Spleen (tissue), 13 donors: Measurements from ENCODE around the gene UQCC2. TPM values are rescaled to one million over a fixed set of nuclear protein-coding genes. Genes with fewer than 3 reads are reported as not detected.

ENCODE experiments used
- DNase-seq: peaks from one replicate; pipeline ENCODE4 v3.0.0-alpha.2; 2020
- H3K27ac ChIP-seq, 8 donors: fragments of 200-600 bp; sonication (generic) in 7 of 8; 1 replicate in 4 of 8; 2 replicates in 4 of 8; pipeline versions ENCODE4 v1.5.0 to v1.8.0; 2016 to 2021; ENCODE audit warnings: inconsistent platforms in 4 of 8, mild to moderate bottlenecking in 4 of 8, moderate library complexity in 1 of 8
- H3K27me3 ChIP-seq, 7 donors: fragments of 200-600 bp; sonication (generic) in 6 of 7; replicated peaks in 1 of 7; 1 replicate in 4 of 7; 2 replicates in 3 of 7; pipeline versions ENCODE4 v1.5.0 to v1.8.0; 2016 to 2021; ENCODE audit warnings: inconsistent platforms in 3 of 7, mild to moderate bottlenecking in 1 of 7
- H3K36me3 ChIP-seq, 6 donors: fragments of 200-600 bp; sonication (generic) in 5 of 6; 1 replicate in 4 of 6; 2 replicates in 2 of 6; pipeline versions ENCODE4 v1.5.0 to v1.8.0; 2016 to 2021; ENCODE audit warnings: inconsistent platforms in 2 of 6
- H3K4me1 ChIP-seq, 6 donors: fragments of 200-600 bp; sonication (generic) in 5 of 6; 1 replicate in 3 of 6; 2 replicates in 3 of 6; pipeline versions ENCODE4 v1.5.0 to v1.8.0; 2016 to 2021; ENCODE audit warnings: inconsistent platforms in 3 of 6
- H3K4me3 ChIP-seq, 8 donors: fragments of 200-600 bp; sonication (generic) in 7 of 8; 1 replicate in 4 of 8; 2 replicates in 4 of 8; pipeline versions ENCODE4 v1.5.0 to v1.8.0; 2016 to 2021; ENCODE audit warnings: inconsistent platforms in 4 of 8, mild to moderate bottlenecking in 4 of 8, moderate library complexity in 2 of 8
- H3K9me3 ChIP-seq, 8 donors: fragments of 200-600 bp; sonication (generic) in 7 of 8; 1 replicate in 4 of 8; 2 replicates in 4 of 8; pipeline versions ENCODE4 v1.5.0 to v1.8.0; 2016 to 2021; ENCODE audit warnings: inconsistent platforms in 4 of 8
- POLR2A ChIP-seq, 3 donors: fragments of 450-650 bp; IDR thresholded peaks; one replicate each; pipeline ENCODE4 v1.5.1; 2017; ENCODE audit warnings: antibody characterized with exemption in 3 of 3, mild to moderate bottlenecking in 1 of 3
- POLR2AphosphoS5 ChIP-seq, 3 donors: sonication (generic); formaldehyde crosslinking; IDR thresholded peaks; one replicate each; pipeline ENCODE4 v1.5.1; 2017; ENCODE audit warnings: antibody characterized with exemption in 3 of 3
- WGBS, 5 donors: extraction: QIAGEN DNeasy Blood & Tissue Kit in 3 of 5; methylation state at CpG; one replicate each; pipeline versions ENCODE4 v1.1.5 to v1.1.7; 2013 to 2018; 5-methylcytosine and 5-hydroxymethylcytosine counted together
- intact Hi-C: fragments of 100-400 bp; cut with DNase I; formaldehyde crosslinking; loops from one replicate; pipeline ENCODE4 v1.15.0; 2023; ENCODE audit warnings: low total_unique reads
- long read RNA-seq, 2 donors: transcript quantifications; one replicate each; lab custom pipeline, GENCODE V29; 2026
- polyA plus RNA-seq, 3 donors: library from polyadenylated mRNA; stranded (reverse); fragments of 200-250 nt; gene quantifications; one replicate each; pipeline ENCODE4 v1.2.1, GENCODE V29; 2013
- total RNA-seq, 7 donors: library from RNA; depleted of rRNA in 3 of 7; stranded (reverse); fragments of >200 nt in 3 of 7; fragmentation: NEBNext Ultra II Directional in 4 of 7; extraction: Animal tissue kit (Norgen Biotek cat#: 25700) in 4 of 7; gene quantifications; one replicate each; pipeline versions ENCODE4 v1.1.0 to v1.2.1, GENCODE V29; 2016 to 2021
- TF ChIP-seq, protein P1 (sequence below), 11 experiments: fragments of 200-600 bp in 7 of 11; fragments of 450-650 bp in 4 of 11; sonication (generic) in 4 of 11; IDR thresholded peaks in 8 of 11; conservative IDR thresholded peaks in 3 of 11; 1 replicate in 7 of 11; 2 replicates in 4 of 11; pipeline versions ENCODE4 v1.4.0 to v1.8.0; 2016 to 2021; ENCODE audit warnings: antibody characterized with exemption in 11 of 11, inconsistent platforms in 4 of 11, mild to moderate bottlenecking in 1 of 11
- donor health status: healthy with polysubstance abuse.
- donor health status: DM: no; HTN: no; CAD: no; lungs with moderate emphysema.
- donor health status: DM: no; HTN: no; CAD: no.
- donor health status: Bipolar disorder and iron deficiency.
- donor health status: healthy.
- donor health status: DM: no; HTN: no; CAD: no.
- donor health status: DM: yes; HTN: yes; CAD: no.

The UQCC2 gene
- total RNA-seq (10 to 100 TPM in 6 of 7 donors, 1 to 10 TPM in 1; 8.7 to 34.8 (median 22.4) TPM), polyA plus RNA-seq (10 to 100 TPM; 58.7 to 77.0 (median 66.4) TPM)
- long read RNA-seq, donor 1, full-length matches to known transcripts = 73 of 73 reads
- long read RNA-seq, donor 1, partial matches to known transcripts = 0 of 73 reads
- long read RNA-seq, donor 1, other reads (novel, unspliced or antisense) = 0 of 73 reads
- long read RNA-seq, donor 2, full-length matches to known transcripts = 53 of 53 reads
- long read RNA-seq, donor 2, partial matches to known transcripts = 0 of 53 reads
- long read RNA-seq, donor 2, other reads (novel, unspliced or antisense) = 0 of 53 reads

GRCh38 chr6:33711140-33712129 is at the start of gene UQCC2:
TSS of gene UQCC2 (minus strand) at chr6:33711700. CDS start at chr6:33711686, 14 bp downstream.
- no peaks in the 10 kb centered on the region for H3K9me3 ChIP-seq
- 2 to 3% (median 2%) methylated on average over 67 to 73 of the region's 73 CpGs for WGBS, 5 donors
- TF ChIP-seq POLR2AphosphoS5 (IDR thresholded peaks at IDR 0.05) (peak; percentile 95 to 97 (median 95)), POLR2A (IDR thresholded peaks at IDR 0.05) (peak in 2 of 3 donors; percentile 51 to 68)
- TF ChIP-seq, protein P1, sequence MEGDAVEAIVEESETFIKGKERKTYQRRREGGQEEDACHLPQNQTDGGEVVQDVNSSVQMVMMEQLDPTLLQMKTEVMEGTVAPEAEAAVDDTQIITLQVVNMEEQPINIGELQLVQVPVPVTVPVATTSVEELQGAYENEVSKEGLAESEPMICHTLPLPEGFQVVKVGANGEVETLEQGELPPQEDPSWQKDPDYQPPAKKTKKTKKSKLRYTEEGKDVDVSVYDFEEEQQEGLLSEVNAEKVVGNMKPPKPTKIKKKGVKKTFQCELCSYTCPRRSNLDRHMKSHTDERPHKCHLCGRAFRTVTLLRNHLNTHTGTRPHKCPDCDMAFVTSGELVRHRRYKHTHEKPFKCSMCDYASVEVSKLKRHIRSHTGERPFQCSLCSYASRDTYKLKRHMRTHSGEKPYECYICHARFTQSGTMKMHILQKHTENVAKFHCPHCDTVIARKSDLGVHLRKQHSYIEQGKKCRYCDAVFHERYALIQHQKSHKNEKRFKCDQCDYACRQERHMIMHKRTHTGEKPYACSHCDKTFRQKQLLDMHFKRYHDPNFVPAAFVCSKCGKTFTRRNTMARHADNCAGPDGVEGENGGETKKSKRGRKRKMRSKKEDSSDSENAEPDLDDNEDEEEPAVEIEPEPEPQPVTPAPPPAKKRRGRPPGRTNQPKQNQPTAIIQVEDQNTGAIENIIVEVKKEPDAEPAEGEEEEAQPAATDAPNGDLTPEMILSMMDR (IDR thresholded peaks at IDR 0.05 in 8 of 11, conservative IDR thresholded peaks at IDR 0.05 in 3 of 11) = peak in 10 of 11 experiments; percentile 60 to 88 (median 70)
- H3K4me1 ChIP-seq = peaks cover 10 to 49% (median 24%) of the 10 kb centered on the region in 6 donors
- H3K27me3 ChIP-seq = no peaks in the 10 kb centered on the region
- DNase-seq = peak; percentile 99
- H3K27ac ChIP-seq = peak within 1 kb of the TSS; percentile 93 to 97 (median 95)
- peak within 1 kb of the TSS; percentile 76 to 96 (median 90) for H3K4me3 ChIP-seq
- H3K36me3 ChIP-seq = peaks cover 0 to 33% (median 5%) of the 10 kb centered on the region in 6 donors
- intact Hi-C loops = no loop called here

DNA sequence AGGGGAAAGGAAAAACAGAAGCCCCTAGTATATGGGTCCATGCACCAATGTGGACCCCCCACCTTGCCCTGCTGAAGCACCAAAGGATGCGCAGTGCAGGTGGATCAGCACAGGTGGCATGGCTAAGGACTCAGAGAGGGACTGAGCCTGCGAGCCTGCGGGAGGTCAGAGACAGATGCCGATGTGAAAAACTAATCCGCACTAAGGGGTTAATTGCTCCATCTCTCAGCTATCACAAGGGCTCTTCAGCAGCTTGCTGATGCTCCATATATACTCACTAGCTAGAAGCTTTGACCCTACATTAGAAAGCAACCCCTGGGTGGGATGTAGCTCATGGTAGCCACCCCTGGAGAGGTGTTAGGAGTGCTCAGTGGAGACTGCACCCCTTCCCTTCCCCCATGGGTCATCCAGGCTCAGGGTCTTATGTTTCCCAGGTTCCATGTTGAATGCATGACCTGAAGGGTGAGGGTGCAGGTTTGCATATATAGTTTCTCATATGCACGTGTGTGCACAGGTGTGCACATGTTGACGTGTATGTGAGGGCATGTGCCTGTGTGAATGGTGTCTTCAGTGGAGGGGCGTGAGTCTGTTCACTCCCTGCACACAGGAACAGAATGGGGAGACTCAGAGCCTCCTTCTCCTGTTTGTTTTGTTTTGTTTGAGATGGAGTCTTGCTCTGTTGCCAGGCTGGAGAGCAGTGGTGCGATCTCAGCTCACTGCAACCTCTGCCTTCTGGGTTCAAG is 48.6 kb upstream of the UQCC2 start:
- no peak overlapping the region for H3K27ac ChIP-seq
- H3K9me3 ChIP-seq = no peaks in the 10 kb centered on the region
- no peak overlapping the region for H3K4me3 ChIP-seq
- no peaks in the 10 kb centered on the region for H3K27me3 ChIP-seq
- intact Hi-C loops = no loop called here
- H3K4me1 ChIP-seq = peaks cover 0 to 31% (median 14%) of the 10 kb centered on the region in 6 donors
- 85 to 93% (median 88%) methylated on average over 9 of the region's 9 CpGs for WGBS, 5 donors
- H3K36me3 ChIP-seq = no peaks in the 10 kb centered on the region
- no peak for DNase-seq
- TF ChIP-seq POLR2A (IDR thresholded peaks at IDR 0.05) = no peak

DNA sequence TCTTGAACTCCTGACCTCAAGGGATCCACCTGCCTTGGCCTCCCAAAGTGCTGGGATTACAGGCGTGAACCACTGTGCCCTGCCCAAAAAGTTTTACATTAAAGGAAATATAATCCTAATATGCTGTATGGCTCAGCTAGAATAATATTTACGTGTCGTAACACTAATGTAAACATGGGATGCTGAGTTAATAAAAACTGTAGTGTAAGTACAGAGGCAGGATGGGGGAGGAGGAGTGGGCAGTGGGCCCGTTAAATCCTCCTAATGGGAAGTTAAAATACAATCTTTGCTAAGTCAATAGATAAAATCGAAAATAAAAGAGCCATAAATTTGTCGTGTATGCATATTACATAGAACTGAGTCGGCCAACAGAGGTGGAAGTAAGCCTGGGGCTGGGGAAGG is 47.3 kb upstream of the UQCC2 start:
- peaks cover 0 to 31% (median 14%) of the 10 kb centered on the region in 6 donors for H3K4me1 ChIP-seq
- H3K27me3 ChIP-seq = no peaks in the 10 kb centered on the region
- WGBS, 5 donors = 63 to 81% (median 66%) methylated on average over 7 of the region's 7 CpGs
- no peaks in the 10 kb centered on the region for H3K36me3 ChIP-seq
- intact Hi-C loops = no loop called here
- no peak overlapping the region for H3K4me3 ChIP-seq
- H3K9me3 ChIP-seq = no peaks in the 10 kb centered on the region
- TF ChIP-seq POLR2AphosphoS5 (IDR thresholded peaks at IDR 0.05) (no peak), POLR2A (IDR thresholded peaks at IDR 0.05) (no peak)
- TF ChIP-seq, protein P1 (IDR thresholded peaks at IDR 0.05 in 8 of 11, conservative IDR thresholded peaks at IDR 0.05 in 3 of 11) = no peak
- H3K27ac ChIP-seq = no peak overlapping the region
- no peak for DNase-seq

DNA sequence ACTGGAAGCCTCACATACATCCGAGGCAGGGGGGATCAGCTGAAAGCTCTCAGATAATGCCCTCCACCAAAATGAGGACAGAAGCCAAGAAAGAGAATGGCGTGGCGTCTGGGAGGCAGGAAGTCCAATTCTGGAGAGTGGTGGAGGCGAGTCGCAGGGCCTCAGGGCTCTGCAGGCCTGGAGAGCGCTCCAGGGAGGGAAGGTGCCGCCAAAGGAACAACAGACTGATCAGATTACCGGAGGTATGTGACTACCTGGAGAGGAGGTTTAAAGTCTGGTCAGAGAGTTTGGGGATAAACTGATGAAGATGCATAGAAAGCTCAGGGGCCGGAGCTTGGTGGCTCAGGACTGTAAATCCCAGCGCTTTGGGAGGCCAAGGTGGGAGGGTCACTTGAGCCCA is 46.4 kb upstream of the UQCC2 start:
- Histone ChIP-seq H3K4me3 (no peak overlapping the region), H3K4me1 (peaks cover 0 to 28% (median 12%) of the 10 kb centered on the region in 6 donors), H3K27me3 (no peaks in the 10 kb centered on the region), H3K9me3 (no peaks in the 10 kb centered on the region), H3K36me3 (no peaks in the 10 kb centered on the region), H3K27ac (no peak overlapping the region)
- intact Hi-C loops = no loop called here
- TF ChIP-seq POLR2AphosphoS5 (IDR thresholded peaks at IDR 0.05) (no peak), POLR2A (IDR thresholded peaks at IDR 0.05) (no peak)
- TF ChIP-seq, protein P1 (IDR thresholded peaks at IDR 0.05 in 8 of 11, conservative IDR thresholded peaks at IDR 0.05 in 3 of 11) = no peak
- no peak for DNase-seq
- 77 to 86% (median 81%) methylated on average over 10 of the region's 10 CpGs for WGBS, 5 donors
